Chondrocyte (in vitro differentiated cells): ENCODE data around the gene ZNF717. TPM values are rescaled to one million over a fixed set of nuclear protein-coding genes. Genes with fewer than 3 reads are reported as not detected.
"Not testable (repeated sequence)": the region's sequence is repeated elsewhere in the genome, so short reads cannot be mapped to it uniquely, and the experiment has no call there.

Experiments
- DNase-seq: peaks from one replicate; pipeline ENCODE4 v3.0.0; 2021; ENCODE audit warnings: mixed read lengths, low spot score
- H3K27ac Mint-ChIP-seq: one replicate; pipeline ENCODE4 v1.8.0; 2021; ENCODE audit warnings: mild to moderate bottlenecking, moderate library complexity, mixed read lengths; ENCODE audit not compliant: unreplicated experiment
- H3K27me3 Mint-ChIP-seq: 2 replicates; pipeline ENCODE4 v1.8.0; 2021; ENCODE audit warnings: low read depth, mixed read lengths
- H3K36me3 Mint-ChIP-seq: 2 replicates; pipeline ENCODE4 v1.8.0; 2021; ENCODE audit warnings: low read depth, mixed read lengths
- H3K4me1 Mint-ChIP-seq: 2 replicates; pipeline ENCODE4 v1.8.0; 2021; ENCODE audit warnings: low read depth, mild to moderate bottlenecking, mixed read lengths
- H3K4me3 Mint-ChIP-seq: one replicate; pipeline ENCODE4 v1.8.0; 2021; ENCODE audit warnings: mild to moderate bottlenecking, moderate library complexity, mixed read lengths; ENCODE audit not compliant: unreplicated experiment
- H3K9me3 Mint-ChIP-seq: 2 replicates; pipeline ENCODE4 v1.8.0; 2021; ENCODE audit warnings: low read depth, mixed read lengths
- CTCF ChIP-seq: fragments of 200-600 bp; sonication (generic); IDR thresholded peaks from 2 replicates; pipeline ENCODE4 v1.5.0; 2021; ENCODE audit warnings: antibody characterized with exemption, mild to moderate bottlenecking, moderate library complexity
- long read RNA-seq: library from polyadenylated mRNA; stranded (forward); transcript quantifications from one replicate; pipeline ENCODE4 v2.0.0, GENCODE V29; 2021
- total RNA-seq: library from RNA; stranded (reverse); gene quantifications from 3 replicates; pipeline ENCODE4 v1.2.1, GENCODE V29; 2021

ZNF717 gene
- total RNA-seq = 4.1 to 9.0 TPM (median 4.7 TPM) in 3 replicates
- long read RNA-seq, partial matches to known transcripts = 1 of 2 reads
- long read RNA-seq, other reads (novel, unspliced or antisense) = 1 of 2 reads

- H3K4me3 Mint-ChIP-seq = peak within 1 kb of the TSS; percentile 71
Observed at GRCh38 chr3:75785081-75785755, at the start of gene ZNF717. Gene ZNF717, minus strand, starts transcription at chr3:75785549. Its CDS starts 2,187 bp downstream, at chr3:75783362.

GRCh38 chr3:75831076-75831475 is 45.7 kb upstream of the ZNF717 start:
- H3K36me3 Mint-ChIP-seq, DNase-seq, H3K4me1 Mint-ChIP-seq, H3K4me3 Mint-ChIP-seq, H3K27me3 Mint-ChIP-seq, H3K27ac Mint-ChIP-seq: not testable (repeated sequence)
- H3K9me3 Mint-ChIP-seq = peaks cover 17% of the 10 kb centered on the region

More at GRCh38 chr3:75785081-75785755, at the start of gene ZNF717:
- Mint-ChIP-seq H3K9me3 (peaks cover 38% of the 10 kb centered on the region), H3K27ac (peak within 1 kb of the TSS; percentile 63)
- H3K27me3 Mint-ChIP-seq, H3K4me1 Mint-ChIP-seq, DNase-seq, H3K36me3 Mint-ChIP-seq: not testable (repeated sequence)

- DNase-seq, H3K27me3 Mint-ChIP-seq, H3K9me3 Mint-ChIP-seq, H3K27ac Mint-ChIP-seq, H3K36me3 Mint-ChIP-seq, H3K4me3 Mint-ChIP-seq: not testable (repeated sequence)
- H3K4me1 Mint-ChIP-seq = peaks cover 16% of the 10 kb centered on the region
- TF ChIP-seq CTCF = peak; percentile 81
Observed at GRCh38 chr3:75818019-75818418, 32.7 kb upstream of the ZNF717 start.

- not testable (repeated sequence) for DNase-seq, H3K4me3 Mint-ChIP-seq, H3K27me3 Mint-ChIP-seq, H3K9me3 Mint-ChIP-seq, H3K36me3 Mint-ChIP-seq
- peak overlapping the region; percentile 18 for H3K27ac Mint-ChIP-seq
- H3K4me1 Mint-ChIP-seq = peaks cover 16% of the 10 kb centered on the region
Observed at GRCh38 chr3:75816287-75817180, 31.2 kb upstream of the ZNF717 start.

GRCh38 chr3:75814797-75815196 is 29.4 kb upstream of the ZNF717 start:
- Mint-ChIP-seq H3K4me3 (no peak overlapping the region), H3K27ac (no peak overlapping the region), H3K9me3 (peaks cover 3% of the 10 kb centered on the region), H3K4me1 (peaks cover 16% of the 10 kb centered on the region), H3K36me3 (no peaks in the 10 kb centered on the region), H3K27me3 (no peaks in the 10 kb centered on the region)
- TF ChIP-seq CTCF = no peak
- DNase-seq = no peak

- peaks cover 45% of the 10 kb centered on the region for H3K9me3 Mint-ChIP-seq
- DNase-seq = no peak
- H3K4me1 Mint-ChIP-seq = peaks cover 8% of the 10 kb centered on the region
- H3K27me3 Mint-ChIP-seq = no peaks in the 10 kb centered on the region
- no peak overlapping the region for H3K4me3 Mint-ChIP-seq
- no peak for TF ChIP-seq CTCF
- H3K27ac Mint-ChIP-seq = no peak overlapping the region
- peaks cover 14% of the 10 kb centered on the region for H3K36me3 Mint-ChIP-seq
Observed at GRCh38 chr3:75782506-75782905, 2.8 kb downstream of the ZNF717 start.
